Activated CD8-positive, alpha-beta T cell treated with anti-CD3 and anti-CD28 coated beads for 36 hours (primary cell): ENCODE measurements around the gene TNIP1. TPM values are rescaled to one million over a fixed set of nuclear protein-coding genes. Genes with fewer than 3 reads are reported as not detected.
A peak's percentile ranks its signal among the peaks of the same experiment; 100 is the strongest.

Source experiments
- ATAC-seq: fragments of 200-7000 bp; cut with Tn5 transposase; one replicate; pipeline ENCODE4 v1.10.0; 2021; ENCODE audit warnings: mild to moderate bottlenecking, moderate library complexity
- CTCF ChIA-PET: fragments of 350-600 bp; sonication (Branson Sonifier 250); formaldehyde crosslinking; loops from one replicate; lab custom pipeline; 2021; ENCODE audit warnings: antibody characterized with exemption; lab: Charles Lee
- POLR2A ChIA-PET: fragments of 350-600 bp; sonication (Branson Sonifier 250); formaldehyde crosslinking; loops from one replicate; lab custom pipeline; 2021; ENCODE audit warnings: antibody characterized with exemption; lab: Charles Lee
- DNase-seq: peaks from one replicate; pipeline ENCODE4 v3.0.0-alpha.2; 2020
- H3K27ac Mint-ChIP-seq: one replicate; pipeline ENCODE4 v1.8.0; 2021; ENCODE audit warnings: mild to moderate bottlenecking, mixed read lengths
- H3K27me3 Mint-ChIP-seq: one replicate; pipeline ENCODE4 v1.8.0; 2021; ENCODE audit warnings: mixed read lengths
- H3K36me3 Mint-ChIP-seq: one replicate; pipeline ENCODE4 v1.8.0; 2021; ENCODE audit warnings: low read depth, mixed read lengths
- H3K4me1 Mint-ChIP-seq: one replicate; pipeline ENCODE4 v1.8.0; 2021; ENCODE audit warnings: low read depth, mixed read lengths
- H3K4me3 Mint-ChIP-seq: one replicate; pipeline ENCODE4 v1.8.0; 2021; ENCODE audit warnings: mild to moderate bottlenecking, moderate library complexity, mixed read lengths
- H3K9me3 Mint-ChIP-seq: one replicate; pipeline ENCODE4 v1.8.0; 2021; ENCODE audit warnings: mixed read lengths
- intact Hi-C: fragments of 100-400 bp; cut with micrococcal nuclease; formaldehyde crosslinking; loops from one replicate; pipeline ENCODE4 v1.10.0; 2022
- total RNA-seq, 2 experiments: library from RNA; stranded (reverse); gene quantifications; one replicate each; pipeline ENCODE4 v1.2.3, GENCODE V29; 2021
- TF ChIP-seq, protein P1 (sequence below): fragments of 200-600 bp; IDR thresholded peaks from one replicate; pipeline ENCODE4 v1.8.0; 2022; ENCODE audit warnings: antibody characterized with exemption, mild to moderate bottlenecking

Gene TNIP1
- total RNA-seq, 2 experiments from 2014 or later, result 222 TPM

DNA sequence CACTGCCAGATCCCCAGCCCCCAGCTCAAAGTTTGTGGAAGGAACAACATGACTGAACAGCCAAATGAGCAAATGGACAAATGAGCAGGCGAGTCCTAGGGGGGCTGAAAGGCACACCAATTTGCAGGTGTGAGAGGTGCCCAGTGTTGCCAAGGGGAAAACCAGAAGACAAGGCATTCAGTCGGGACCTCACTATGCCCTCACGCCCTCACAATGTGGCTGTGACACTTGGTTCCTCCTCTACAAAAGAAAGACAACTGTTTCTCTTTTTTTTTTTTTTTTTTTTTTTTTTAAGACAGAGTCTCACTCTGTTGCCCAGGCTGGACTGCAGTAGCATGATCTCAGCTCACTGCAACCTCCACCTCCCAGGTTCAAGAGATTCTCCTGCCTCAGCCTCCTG is 28.0 kb downstream of the TNIP1 start:
- ATAC-seq (no peak), DNase-seq (no peak)
- ChIA-PET POLR2A (interaction anchor here (0.9 to 2.1 kb wide), 6 partner anchors 12 to 63 kb away, joined by 3 to 7 read pairs (median 4); no protein-coding TSS in a partner anchor), CTCF (interaction anchor here (1.1 to 16.1 kb wide), 19 partner anchors 8 to 137 kb away, joined by 4 to 478 read pairs (median 14); partner anchors contain the start of genes GPX3 and TNIP1)
- Mint-ChIP-seq H3K4me3 (no peak overlapping the region), H3K27me3 (no peaks in the 10 kb centered on the region), H3K9me3 (no peaks in the 10 kb centered on the region), H3K27ac (no peak overlapping the region), H3K36me3 (peaks cover 58% of the 10 kb centered on the region), H3K4me1 (peaks cover 12% of the 10 kb centered on the region)
- intact Hi-C loops, result loop anchor here (5.0 kb wide), 1 partner anchor 44 kb away; no protein-coding TSS in a partner anchor
- TF ChIP-seq, protein P1, sequence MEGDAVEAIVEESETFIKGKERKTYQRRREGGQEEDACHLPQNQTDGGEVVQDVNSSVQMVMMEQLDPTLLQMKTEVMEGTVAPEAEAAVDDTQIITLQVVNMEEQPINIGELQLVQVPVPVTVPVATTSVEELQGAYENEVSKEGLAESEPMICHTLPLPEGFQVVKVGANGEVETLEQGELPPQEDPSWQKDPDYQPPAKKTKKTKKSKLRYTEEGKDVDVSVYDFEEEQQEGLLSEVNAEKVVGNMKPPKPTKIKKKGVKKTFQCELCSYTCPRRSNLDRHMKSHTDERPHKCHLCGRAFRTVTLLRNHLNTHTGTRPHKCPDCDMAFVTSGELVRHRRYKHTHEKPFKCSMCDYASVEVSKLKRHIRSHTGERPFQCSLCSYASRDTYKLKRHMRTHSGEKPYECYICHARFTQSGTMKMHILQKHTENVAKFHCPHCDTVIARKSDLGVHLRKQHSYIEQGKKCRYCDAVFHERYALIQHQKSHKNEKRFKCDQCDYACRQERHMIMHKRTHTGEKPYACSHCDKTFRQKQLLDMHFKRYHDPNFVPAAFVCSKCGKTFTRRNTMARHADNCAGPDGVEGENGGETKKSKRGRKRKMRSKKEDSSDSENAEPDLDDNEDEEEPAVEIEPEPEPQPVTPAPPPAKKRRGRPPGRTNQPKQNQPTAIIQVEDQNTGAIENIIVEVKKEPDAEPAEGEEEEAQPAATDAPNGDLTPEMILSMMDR, result no peak

DNA sequence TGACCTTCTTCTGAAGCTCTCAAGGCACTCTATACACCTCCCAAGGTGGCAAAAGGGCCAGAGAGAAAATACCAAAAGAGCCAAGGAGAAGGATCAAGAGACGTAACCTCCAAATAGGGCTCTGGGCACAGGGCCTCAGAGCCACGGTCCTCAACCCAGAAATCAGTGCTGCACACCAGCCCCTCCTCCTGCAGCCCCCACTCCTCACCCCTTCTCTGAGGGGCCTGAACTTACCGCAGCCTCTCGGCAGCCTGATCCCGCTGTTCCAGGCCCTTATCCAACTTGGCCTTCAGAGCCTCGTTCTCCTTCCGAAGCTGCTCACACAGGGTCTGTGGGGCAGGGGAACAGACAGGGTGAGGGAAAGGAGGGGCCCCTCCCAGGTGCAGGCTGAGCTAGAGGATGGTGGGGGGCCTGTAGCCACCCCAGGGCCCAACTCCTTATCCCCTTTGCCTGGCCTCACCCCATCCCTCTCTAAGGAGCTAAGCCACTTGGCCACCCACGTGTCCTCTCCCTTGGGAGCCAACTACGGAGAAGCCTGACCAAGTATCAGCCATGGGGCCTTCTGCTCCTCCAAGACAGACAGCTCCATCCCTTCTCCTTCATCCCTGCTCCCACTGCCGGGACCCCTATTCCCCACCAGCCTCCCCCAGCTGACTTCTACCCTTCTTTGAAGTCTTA is 28.8 kb downstream of the TNIP1 start:
- Mint-ChIP-seq H3K9me3 (no peaks in the 10 kb centered on the region), H3K4me1 (peaks cover 12% of the 10 kb centered on the region), H3K27me3 (no peaks in the 10 kb centered on the region), H3K36me3 (peaks cover 62% of the 10 kb centered on the region), H3K4me3 (no peak overlapping the region), H3K27ac (peak overlapping the region; percentile 36)
- DNase-seq (no peak), ATAC-seq (peak; percentile 8)
- intact Hi-C loops, result loop anchor here (1.0 to 5.0 kb wide), 2 partner anchors 45 to 63 kb away; no protein-coding TSS in a partner anchor
- ChIA-PET CTCF (interaction anchor here (0.6 to 16.1 kb wide), 39 partner anchors 8 to 202 kb away, joined by 3 to 478 read pairs (median 6); partner anchors contain the start of genes GPX3 and TNIP1), POLR2A (interaction anchor here (0.7 to 2.1 kb wide), 10 partner anchors 13 to 74 kb away, joined by 3 to 7 read pairs (median 4); no protein-coding TSS in a partner anchor)
- TF ChIP-seq, protein P1, result peak; percentile 4

- H3K9me3 Mint-ChIP-seq, result no peaks in the 10 kb centered on the region
- CTCF ChIA-PET, result interaction anchor here (0.6 to 16.1 kb wide), 43 partner anchors 9 to 201 kb away, joined by 3 to 478 read pairs (median 6); partner anchors contain the start of genes ANXA6, GPX3 and TNIP1
- H3K36me3 Mint-ChIP-seq, result peaks cover 63% of the 10 kb centered on the region
Measured at GRCh38 chr5:151051066-151051930, 29.5 kb downstream of the TNIP1 start.

DNA sequence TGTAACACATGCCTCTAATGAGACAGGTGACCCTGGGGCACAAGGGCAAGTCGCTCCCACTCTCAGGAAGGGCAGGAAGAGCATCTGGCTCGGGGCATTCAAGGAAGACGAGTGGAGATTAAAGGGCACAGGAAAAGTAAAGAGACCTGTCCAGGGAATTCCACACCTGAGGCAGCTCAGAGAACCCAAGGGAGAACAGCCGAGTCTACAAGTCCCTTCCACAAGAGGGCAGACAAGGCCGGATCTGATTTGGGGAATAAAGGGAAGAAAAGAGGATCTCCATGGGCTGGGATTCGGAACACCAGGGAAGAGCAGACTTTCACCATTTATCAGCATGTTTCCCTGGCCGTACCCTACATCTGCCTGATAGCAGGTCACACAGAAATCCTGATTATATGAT is 32.3 kb downstream of the TNIP1 start:
- Mint-ChIP-seq H3K4me3 (no peak overlapping the region), H3K27me3 (no peaks in the 10 kb centered on the region), H3K36me3 (peaks cover 61% of the 10 kb centered on the region), H3K4me1 (peaks cover 10% of the 10 kb centered on the region), H3K27ac (no peak overlapping the region), H3K9me3 (no peaks in the 10 kb centered on the region)
- CTCF ChIA-PET, result interaction anchor here (0.9 to 16.1 kb wide), 27 partner anchors 9 to 488 kb away, joined by 3 to 478 read pairs (median 5); no protein-coding TSS in a partner anchor
- POLR2A ChIA-PET, result interaction anchor here (1.0 to 2.0 kb wide), 4 partner anchors 10 to 117 kb away, joined by 3 to 9 read pairs (median 4); no protein-coding TSS in a partner anchor
- no peak for DNase-seq
- TF ChIP-seq, protein P1, result no peak
- ATAC-seq, result no peak
- intact Hi-C loops, result no loop called here

More at GRCh38 chr5:151051066-151051930, 29.5 kb downstream of the TNIP1 start:
- TF ChIP-seq, protein P1, result peak; percentile 75
- ATAC-seq (peak; percentile 83), DNase-seq (peak; percentile 88)
- Mint-ChIP-seq H3K4me3 (no peak overlapping the region), H3K4me1 (peaks cover 12% of the 10 kb centered on the region), H3K27me3 (no peaks in the 10 kb centered on the region), H3K27ac (peak overlapping the region; percentile 36)
- POLR2A ChIA-PET, result interaction anchor here (0.7 to 2.1 kb wide), 8 partner anchors 14 to 75 kb away, joined by 3 to 7 read pairs (median 4); no protein-coding TSS in a partner anchor
- intact Hi-C loops, result loop anchor here (1.0 to 5.0 kb wide), 2 partner anchors 46 to 64 kb away; no protein-coding TSS in a partner anchor
